GM20431 (cell line): ENCODE measurements around the gene HOXD1.

ENCODE experiments used
- in situ Hi-C: fragments of 300-500 bp; cut with MseI, MboI; formaldehyde crosslinking; loops from one replicate; pipeline ENCODE4 v1.15.0; 2020; ENCODE audit warnings: low sequenced_read_pairs; ENCODE audit not compliant: unreplicated experiment

HOXD1 gene

DNA sequence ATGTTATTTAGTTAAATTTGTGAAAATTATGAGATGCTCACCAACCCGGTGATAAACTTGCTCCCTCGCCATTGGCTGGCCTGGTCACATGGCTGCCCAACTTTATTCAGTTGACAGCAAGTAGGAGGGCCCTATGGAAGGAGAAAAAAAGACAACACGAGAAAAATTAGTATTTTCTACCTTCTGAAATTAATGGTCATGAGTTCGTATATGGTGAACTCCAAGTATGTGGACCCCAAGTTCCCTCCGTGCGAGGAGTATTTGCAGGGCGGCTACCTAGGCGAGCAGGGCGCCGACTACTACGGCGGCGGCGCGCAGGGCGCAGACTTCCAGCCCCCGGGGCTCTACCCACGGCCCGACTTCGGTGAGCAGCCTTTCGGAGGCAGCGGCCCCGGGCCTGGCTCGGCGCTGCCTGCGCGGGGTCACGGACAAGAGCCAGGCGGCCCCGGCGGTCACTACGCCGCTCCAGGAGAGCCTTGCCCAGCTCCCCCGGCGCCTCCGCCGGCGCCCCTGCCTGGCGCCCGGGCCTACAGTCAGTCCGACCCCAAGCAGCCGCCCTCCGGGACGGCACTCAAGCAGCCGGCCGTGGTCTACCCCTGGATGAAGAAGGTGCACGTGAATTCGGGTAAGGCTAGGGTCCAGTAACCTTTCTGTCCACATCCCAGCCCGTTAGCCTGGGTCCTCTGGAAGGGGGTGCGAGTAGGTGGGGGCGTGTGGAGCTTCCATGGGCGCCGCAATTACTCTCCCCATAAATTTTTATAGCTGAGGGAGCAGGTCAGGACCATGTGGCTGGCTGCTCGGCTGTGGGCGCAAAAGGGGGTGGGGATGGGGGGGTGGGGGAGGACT is 36.8 kb upstream of the HOXD1 start, which contains the start of gene HOXD4:
HOXD4 (plus strand) TSS at position 109 of the 846 bp plus-strand sequence; CDS start at position 193, 84 bp downstream.
- in situ Hi-C loops = no loop called here

DNA sequence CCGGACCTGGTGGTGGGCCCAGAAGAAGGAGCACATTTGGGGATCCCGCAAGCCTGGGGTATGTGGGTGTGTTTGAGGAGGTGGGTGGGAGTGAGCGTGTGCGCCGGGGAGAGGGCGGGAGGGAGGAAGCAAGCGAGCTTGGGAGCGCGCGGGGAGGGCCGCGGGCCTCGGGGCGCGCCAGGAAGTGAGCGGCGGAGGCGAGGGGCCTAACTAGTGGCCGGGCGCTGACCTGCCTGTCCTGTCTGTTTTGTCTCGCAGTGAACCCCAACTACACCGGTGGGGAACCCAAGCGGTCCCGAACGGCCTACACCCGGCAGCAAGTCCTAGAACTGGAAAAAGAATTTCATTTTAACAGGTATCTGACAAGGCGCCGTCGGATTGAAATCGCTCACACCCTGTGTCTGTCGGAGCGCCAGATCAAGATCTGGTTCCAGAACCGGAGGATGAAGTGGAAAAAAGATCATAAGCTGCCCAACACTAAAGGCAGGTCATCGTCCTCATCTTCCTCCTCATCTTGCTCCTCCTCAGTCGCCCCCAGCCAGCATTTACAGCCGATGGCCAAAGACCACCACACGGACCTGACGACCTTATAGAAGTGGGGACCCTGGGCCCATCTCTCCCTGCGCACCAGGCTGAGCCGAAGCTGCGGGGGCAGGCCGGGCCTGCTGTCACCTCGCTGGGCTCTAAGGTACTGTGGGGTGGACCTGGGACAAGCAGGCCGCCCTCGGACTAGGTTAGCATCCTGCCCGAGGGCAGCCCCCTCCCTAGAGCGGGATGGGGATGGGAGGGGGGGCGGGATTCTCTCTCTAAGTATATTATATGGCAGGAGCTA is 35.9 kb upstream of the HOXD1 start:
- in situ Hi-C loops = no loop called here

GRCh38 chr2:176154576-176155252 is 33.8 kb upstream of the HOXD1 start:
- in situ Hi-C loops = no loop called here

DNA sequence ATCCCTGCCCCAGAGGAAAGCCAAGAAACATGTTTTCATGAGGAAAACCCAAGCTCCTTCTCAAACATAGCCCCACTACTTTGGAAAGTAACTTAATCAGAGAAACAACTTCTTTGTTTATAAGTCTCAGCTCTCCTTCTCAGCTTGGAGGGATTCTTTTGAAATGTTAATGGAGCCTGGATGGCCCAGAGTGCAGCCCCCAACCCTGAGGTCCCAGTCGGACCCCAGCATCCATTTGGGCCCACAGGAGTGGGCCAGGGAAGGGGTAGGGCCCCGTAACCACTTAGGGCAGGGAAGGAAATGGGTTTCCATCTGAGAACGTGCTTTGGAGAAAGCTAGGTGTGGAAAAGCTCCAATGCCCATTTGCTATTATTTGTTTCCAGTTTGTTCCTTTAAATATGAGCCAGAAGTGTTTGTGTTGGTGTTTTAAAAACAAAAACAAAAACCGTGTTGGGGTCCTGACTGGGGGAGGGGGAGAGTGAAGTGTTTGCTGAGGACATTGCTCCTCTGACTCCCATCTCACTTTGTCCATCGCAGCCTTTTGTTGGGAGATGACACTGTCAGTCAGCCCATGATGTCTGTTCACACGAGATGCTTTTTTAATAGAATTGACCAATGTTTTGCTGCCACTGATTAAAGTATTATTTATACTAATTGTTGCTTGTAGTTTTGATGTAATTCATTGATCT is 33.0 kb upstream of the HOXD1 start:
- in situ Hi-C loops = no loop called here

GRCh38 chr2:176156301-176156806 is 32.1 kb upstream of the HOXD1 start:
- in situ Hi-C loops = no loop called here

DNA sequence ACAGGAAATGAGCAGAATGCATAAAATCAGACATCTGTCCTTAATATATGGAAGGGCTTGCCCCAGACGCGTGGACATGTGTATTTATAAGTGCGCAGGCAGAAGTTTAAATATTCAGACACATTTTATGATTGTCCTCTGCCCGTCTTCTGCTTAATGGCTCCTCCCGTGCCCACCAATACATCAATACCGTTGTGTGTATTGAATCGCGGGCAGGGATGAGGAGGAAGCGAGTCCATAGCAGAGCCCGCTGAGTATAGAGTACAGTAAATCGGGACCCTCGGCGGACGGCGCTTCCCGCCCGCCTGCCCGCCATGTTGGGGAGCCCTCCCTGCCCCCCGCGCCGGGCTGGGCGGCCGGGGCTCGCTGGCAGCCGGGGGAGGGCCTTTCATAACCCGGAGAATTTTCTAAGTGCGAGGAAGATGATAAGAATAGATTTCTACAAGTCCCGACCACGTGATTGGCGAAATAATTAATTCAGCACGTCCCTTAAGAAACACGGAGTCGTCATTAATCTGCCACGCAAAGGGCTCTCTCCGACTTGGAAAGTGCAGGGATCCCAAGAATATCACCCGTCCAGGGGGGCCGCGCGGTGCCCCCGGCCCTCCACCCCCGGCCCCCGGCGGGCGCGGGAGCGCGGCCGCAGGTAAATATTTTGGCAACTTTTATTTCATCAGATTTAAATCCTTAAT is 31.5 kb upstream of the HOXD1 start, which contains the start of gene HOXD3:
HOXD3 (plus strand) TSS at position 501 of the 692 bp plus-strand sequence. CDS start 11,808 bp downstream, outside the sequence.
- in situ Hi-C loops = no loop called here

GRCh38 chr2:176157499-176158185 is 30.8 kb upstream of the HOXD1 start:
- in situ Hi-C loops = no loop called here

- in situ Hi-C loops = no loop called here
Measured at GRCh38 chr2:176158186-176158591, 30.3 kb upstream of the HOXD1 start.

- in situ Hi-C loops = no loop called here
Measured at GRCh38 chr2:176158855-176159662, 29.4 kb upstream of the HOXD1 start.

- in situ Hi-C loops = no loop called here
Measured at GRCh38 chr2:176159663-176160250, 28.7 kb upstream of the HOXD1 start.

GRCh38 chr2:176160251-176160985 is 28.1 kb upstream of the HOXD1 start:
- in situ Hi-C loops = no loop called here

- in situ Hi-C loops = no loop called here
Measured at GRCh38 chr2:176160986-176161824, 27.3 kb upstream of the HOXD1 start.

- in situ Hi-C loops = no loop called here
Measured at GRCh38 chr2:176161825-176162626, 26.4 kb upstream of the HOXD1 start.

GRCh38 chr2:176162911-176163671 is 25.4 kb upstream of the HOXD1 start:
- in situ Hi-C loops = no loop called here
